Occipital lobe (tissue), 2 donors: ENCODE data around the gene ARSK. TPM values are rescaled to one million over a fixed set of nuclear protein-coding genes. Genes with fewer than 3 reads are reported as not detected.
A peak's percentile ranks its signal among the peaks of the same experiment; 100 is the strongest.
"Not testable (repeated sequence)": the region's sequence is repeated elsewhere in the genome, so short reads cannot be mapped to it uniquely, and the experiment has no call there.

ENCODE experiments used
- DNase-seq: peaks from one replicate; lab custom pipeline; 2025; lab: John Stamatoyannopoulos, UW
- total RNA-seq: library from RNA; depleted of rRNA; stranded (reverse); fragments of >200 nt; gene quantifications from one replicate; pipeline ENCODE4 v1.2.3, GENCODE V29; 2014

The ARSK gene
- total RNA-seq, 1 donor from 2014 or later: 10.8 TPM

DNA sequence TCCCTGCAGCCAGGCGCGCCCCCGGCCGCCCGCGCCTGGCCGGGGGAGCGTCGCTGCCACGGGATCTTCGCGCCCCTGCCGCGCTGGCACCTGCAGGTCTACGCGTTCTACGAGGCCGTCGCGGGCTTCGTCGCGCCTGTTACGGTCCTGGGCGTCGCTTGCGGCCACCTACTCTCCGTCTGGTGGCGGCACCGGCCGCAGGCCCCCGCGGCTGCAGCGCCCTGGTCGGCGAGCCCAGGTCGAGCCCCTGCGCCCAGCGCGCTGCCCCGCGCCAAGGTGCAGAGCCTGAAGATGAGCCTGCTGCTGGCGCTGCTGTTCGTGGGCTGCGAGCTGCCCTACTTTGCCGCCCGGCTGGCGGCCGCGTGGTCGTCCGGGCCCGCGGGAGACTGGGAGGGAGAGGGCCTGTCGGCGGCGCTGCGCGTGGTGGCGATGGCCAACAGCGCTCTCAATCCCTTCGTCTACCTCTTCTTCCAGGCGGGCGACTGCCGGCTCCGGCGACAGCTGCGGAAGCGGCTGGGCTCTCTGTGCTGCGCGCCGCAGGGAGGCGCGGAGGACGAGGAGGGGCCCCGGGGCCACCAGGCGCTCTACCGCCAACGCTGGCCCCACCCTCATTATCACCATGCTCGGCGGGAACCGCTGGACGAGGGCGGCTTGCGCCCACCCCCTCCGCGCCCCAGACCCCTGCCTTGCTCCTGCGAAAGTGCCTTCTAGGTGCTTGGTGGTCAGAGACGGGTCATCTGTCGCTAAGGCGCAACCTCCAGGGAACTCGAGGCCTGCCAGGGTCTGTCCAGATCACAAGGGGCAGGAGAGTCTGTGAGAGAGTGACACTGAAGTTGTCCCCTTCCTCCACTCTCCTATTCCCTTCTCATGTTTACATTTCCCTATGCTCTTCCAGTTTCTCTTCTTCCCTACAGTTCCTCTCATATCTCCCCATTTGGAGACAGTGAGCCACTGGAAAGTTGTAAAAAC, 66.3 kb downstream of the ARSK start:
- DNase-seq: no peak

DNA sequence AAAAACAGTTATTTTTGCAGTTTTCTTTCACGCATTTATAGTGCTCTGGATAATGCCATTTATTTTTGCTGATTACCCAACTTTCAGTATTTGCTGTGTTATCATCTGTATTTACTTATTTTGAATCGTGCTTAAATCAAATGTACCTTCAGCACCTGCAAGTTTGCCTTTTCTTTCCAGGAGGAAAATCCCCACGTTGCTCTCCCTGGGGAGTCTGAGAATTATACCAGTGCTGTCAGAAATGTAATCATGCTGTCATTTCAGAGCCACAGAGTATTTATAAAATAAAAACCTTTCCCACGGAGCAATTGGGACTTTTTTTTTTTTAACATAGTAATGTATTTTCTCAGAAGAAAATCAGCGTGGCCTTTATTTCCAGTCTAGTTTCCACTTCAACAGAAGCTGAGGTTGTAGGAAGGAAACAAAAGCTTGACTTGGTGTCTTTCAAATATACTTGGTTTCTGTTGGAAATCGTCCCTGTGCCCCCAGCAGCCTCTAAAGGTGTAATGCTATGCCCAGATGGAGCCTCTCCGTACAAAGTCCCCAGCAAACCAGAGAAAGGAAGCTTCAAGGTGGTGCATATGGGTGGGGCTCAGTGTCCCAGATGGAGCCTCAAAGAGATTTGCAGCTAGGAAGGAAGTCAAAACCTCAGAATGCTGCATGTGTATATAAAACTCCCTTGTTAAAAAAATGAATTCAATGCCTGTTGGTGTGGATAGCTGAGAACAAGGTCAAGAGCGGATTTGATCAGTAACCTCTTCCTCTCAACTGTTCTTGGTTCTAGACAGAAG, 67.1 kb downstream of the ARSK start:
- peak; percentile 12 for DNase-seq

DNA sequence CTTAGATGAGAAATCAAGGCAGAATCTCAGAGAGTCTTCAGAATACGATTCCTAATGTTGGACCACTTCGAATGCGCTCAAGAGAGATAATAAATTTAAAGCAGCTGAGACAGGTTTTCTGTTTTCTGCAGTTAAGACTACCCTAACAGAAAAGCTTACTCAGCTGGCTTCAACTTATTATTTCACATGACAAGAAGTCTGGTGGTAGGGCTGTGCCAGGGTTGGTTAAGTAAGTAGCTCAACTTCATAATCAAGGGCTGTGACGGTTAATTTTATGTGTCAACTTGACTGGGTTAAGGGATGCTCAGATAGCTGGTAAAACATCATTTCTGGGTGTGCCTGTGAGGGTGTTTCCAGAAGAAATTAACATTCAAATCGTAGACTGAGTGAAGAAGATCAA, 68.8 kb downstream of the ARSK start:
- no peak for DNase-seq

DNA sequence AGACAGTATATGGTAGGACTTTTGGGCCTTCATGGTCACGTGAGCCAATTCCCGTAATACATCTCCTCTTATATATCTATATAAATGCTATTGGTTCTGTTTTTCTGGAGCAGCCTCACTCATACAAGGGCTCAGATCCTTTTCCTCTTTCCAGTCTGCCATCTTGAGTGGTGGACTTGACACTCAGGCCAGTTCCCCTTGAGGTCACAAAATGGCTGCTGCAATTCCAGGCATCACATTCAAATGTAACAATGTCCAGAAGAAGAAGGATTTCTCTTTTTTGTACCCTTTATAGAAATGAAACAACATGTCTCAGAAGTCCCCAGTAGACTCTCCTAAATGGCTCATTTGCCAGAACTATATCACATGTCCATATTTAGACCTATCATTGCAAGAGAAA, 69.5 kb downstream of the ARSK start:
- no peak for DNase-seq

DNA sequence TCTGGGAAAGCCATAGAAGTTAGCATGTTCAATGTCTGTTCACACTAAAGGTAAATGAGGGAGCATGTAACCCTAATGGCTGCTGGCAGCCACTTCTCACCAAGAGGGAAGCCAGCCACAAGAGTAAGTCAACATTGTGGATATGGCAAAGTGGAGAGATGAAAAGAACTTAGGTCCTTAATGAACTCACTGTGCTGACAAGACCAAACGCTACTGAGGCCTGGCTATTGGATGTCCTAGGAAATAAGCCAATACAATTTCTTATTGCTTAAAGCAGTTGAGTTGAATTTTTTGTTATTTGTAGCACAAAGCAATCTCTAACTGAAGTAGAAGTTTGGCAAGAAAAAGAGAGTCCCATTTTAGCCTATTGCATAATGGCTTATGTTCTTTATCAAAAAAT, 71.8 kb downstream of the ARSK start:
- no peak for DNase-seq

DNA sequence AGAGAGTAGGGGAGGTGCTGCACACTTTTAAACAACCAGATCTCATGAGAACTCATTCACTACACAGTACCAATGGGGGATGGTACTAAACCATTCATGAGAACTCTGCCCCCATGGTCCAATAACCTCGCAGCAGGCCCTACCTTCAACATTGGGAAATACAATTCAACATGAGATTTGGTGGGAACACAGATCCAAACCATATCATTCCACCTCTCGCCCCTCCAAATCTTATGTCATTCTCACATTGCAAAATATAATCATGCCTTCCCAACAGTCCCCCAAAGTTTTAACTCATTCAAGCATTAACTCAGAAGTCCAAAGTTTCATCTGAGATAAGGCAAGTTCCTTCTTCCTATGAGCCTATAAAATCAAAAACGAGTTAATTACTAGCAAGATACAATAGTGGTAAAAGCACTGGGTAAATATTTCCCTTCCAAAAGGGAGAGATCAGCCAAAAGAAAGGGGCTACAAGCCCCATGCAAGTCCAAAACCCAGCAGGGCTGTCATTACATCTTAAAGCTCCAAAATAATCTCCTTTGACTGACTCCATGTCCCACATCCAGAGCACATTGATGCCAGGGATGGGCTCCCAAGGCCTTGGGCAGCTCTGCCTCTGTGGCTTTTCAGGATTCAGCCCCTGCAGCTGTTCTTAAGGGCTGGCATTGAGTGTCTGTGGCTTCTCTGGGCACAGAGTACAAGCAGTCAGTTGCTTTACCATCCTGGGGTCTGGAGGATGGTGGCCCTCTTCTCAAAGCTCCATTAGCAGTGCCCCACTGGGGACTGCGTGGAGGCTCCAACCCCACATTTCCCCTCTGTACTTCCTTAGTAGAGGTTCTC, 73.3 kb downstream of the ARSK start:
- no peak for DNase-seq

DNA sequence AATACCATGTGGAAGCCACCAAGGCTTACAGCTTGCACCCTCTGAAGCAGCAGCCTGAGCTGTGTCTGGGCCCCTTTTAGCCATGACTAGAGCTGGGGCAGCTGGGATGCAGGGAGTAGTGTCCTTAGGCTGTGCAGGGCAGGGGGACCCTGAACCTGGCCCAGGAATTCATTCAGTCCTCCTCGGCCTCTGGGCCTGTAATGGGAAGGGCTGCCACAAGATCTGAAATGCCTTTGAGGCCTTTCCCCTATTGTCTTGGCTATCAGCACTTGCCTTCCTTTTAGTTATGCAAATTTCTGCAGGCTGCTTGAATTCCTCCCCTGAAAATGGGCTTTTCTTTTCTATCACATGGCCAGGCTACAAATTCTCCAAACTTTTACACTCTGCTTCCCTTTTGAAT, 74.0 kb downstream of the ARSK start:
- DNase-seq: no peak

DNA sequence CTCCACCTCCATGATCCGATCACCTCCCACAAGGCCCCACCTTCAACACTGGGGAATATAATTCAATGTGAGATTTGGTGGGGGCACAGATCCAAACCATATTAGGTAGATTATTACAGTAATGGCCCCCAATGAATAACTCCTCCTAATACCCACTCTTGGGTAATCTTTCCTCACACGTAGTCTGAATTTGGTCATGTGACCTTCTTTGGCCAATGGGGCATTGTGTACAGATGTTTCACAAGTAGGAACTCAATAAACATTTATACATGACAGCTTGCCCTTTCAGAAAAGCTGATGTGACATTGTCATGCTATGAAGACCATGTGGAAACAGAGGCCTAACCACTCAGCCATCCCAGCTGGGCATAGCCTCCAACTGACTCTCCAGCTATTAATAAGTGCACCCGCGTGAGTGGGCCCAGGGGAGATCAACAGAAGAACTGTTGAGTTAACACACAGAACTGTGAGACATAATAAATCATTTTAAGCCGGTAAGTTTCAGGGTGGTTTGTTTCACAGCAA, 75.6 kb downstream of the ARSK start:
- no peak for DNase-seq

DNA sequence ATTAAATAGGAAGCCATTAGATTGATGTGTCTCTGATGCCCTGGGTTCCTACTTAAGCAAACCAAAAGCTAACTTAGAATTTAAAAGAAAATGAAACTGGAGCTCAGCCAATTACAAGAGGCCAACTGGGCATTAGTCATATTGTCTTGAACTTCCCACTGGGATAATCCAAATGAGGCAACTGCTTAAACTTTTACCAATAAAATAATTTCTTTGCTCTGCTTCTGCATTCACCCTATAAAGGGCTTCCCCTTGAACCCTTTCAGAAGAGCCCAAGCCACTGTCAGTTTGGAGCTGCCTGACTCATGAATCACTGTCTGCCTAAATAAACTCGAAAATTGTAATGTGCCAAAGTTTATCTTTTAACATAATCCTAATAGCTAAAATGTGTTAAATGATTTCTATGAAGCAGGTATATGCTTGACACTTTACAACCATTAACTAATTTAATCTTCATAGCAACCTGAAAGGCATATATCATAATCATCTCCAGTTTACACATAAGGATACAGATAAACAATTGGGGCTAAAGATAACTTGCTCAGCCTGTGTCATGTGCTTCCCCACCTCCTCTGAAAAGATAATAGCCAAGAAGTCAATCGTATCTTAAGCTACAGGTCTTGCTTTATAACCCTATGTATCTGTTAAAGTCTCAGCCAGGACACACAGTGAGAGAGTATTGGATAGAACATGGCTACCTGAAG, 76.5 kb downstream of the ARSK start:
- no peak for DNase-seq

DNA sequence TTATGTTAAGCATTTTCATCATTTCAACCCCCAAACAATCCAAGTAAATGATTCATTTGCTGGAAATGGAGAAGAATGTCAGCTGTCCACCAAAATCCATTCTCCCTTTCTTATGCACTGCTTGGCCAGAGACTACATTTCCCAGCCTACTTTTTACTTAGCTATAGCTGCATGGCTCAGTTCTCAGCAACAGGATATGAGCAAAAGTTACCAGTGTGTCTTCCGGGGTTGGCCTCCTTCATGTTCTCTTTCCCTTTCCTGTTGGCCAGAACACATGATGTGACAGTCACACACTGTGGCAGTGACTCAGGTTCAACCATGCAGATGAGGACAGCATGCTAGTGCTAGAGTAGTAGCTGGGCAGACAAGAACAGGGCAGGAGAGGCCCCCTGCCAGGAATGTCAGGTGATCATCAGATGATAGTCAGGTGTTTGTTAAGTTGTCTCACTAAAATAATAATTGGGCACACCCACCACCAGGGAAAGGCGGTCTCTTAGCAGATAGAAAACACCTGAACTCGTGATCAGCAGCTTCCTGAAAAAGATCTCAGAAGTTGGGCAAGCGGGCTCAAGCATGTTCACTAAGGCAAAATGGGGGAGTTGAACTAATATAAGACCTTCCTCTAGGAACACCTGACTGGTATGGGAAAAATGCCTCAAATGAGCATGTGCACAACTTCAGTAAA, 77.2 kb downstream of the ARSK start:
- DNase-seq: no peak

DNA sequence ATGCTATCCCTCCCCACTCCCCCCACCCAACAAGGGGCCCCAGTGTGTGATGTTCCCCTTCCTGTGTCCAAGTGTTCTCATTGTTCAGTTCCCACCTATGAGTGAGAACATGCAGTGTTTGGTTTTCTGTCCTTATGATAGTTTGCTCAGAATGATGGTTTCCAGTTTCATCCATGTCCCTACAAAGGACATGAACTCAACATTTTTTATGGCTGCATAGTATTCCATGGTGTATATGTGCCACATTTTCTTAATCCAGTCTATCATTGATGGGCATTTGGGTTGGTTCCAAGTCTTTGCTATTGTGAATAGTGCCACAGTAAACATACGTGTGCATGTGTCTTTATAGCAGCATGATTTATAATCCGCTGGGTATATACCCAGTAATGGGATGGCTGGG, 78.0 kb downstream of the ARSK start:
- not testable (repeated sequence) for DNase-seq

DNA sequence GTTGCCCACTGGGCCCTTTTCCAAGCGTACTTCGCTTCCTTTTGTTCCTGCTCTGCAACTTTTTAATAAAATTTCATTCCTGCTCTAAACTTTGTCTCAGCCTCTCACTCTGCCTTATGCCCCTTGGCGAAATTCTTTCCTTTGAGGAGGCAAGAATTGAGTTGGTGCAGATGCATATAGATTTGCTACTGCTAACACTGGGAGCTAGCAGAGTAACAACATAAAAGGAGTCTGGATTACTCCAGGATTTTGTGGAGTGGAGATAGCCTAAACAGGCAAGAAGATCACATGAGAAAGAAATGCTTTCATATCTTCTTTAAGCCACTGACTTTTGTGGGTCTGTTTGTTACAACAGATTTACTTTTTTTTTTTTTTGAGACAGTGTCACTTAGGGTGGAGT, 78.8 kb downstream of the ARSK start:
- DNase-seq: no peak

DNA sequence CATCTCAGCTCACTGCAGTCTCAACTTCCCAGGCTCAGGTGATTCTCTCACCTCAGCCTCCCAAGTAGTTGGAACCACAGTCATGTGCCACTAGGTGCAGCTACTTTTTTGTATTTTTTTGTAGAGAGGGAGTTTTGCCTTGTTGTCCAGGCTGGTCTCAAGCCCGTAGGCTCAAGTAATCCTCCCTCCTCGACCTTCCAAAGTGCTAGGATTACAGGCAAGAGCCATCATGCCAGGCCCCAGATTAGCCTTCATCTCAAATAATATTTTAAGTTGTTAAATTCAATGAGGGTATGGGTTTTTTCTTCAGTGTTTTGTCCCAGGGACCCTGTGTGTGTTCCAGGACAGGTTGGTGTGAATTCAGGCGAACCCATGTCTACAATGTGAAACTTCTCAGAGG, 79.2 kb downstream of the ARSK start:
- no peak for DNase-seq

DNA sequence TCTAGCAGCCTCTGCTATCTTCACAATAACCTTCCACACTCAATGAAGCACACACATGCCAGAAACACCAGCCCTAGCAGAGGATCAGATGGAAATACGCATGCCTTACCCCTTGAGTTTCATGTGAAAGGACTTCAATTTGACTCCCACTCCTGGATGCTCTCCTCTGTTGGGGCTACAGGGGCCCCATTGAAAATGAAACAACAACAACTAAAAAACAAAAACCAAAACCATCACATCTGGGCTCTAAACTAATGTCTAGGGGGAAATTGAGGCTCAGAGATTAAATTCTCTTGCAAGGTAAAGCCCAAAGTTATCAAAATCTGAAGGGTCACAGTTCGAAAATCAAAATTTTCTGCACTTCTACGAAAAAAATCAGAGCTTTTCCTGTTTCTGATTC, 83.7 kb downstream of the ARSK start:
- no peak for DNase-seq

DNA sequence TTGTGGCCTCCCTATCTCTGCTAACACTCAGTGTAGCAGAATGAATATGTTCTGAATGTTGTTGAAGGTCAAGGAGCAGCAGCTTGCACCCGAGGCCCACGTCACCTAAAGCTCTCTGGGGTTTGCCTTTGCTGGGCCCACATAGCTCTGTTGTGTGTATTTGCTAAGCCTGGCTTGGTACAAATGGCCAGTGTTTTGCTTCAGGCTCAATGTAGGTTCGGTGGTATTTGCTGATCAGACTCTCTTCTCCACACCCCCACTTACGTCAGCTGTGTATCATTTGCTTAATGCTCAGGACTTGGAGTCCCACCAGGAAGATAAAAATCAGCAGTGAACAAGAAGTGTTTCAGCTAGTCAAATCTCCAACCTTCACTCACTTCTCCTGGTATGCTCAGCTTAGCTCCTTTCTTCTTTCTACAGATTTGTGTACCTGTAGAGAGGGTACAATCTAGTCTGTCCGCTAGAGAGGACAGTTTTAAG, 86.9 kb downstream of the ARSK start:
- DNase-seq: no peak

DNA sequence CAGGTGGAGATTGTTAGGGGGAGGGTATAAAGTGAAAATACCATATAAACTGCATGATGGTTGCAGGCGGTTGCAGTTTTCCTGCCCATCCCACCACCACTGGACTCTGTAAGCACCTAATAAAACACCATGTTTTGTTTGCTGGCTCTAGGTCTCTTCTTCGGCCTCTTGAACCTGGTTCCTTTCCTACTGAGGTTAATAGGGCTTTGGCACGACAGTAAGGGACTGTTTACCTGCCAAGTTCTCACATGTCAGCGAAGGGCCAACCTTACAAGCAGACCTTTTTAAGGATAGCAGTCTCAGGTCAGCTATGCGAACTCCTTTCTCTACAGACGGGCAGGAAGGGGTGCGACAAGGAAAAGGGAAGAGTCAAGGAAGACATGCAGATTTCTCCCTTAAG, 88.3 kb downstream of the ARSK start:
- DNase-seq: no peak

DNA sequence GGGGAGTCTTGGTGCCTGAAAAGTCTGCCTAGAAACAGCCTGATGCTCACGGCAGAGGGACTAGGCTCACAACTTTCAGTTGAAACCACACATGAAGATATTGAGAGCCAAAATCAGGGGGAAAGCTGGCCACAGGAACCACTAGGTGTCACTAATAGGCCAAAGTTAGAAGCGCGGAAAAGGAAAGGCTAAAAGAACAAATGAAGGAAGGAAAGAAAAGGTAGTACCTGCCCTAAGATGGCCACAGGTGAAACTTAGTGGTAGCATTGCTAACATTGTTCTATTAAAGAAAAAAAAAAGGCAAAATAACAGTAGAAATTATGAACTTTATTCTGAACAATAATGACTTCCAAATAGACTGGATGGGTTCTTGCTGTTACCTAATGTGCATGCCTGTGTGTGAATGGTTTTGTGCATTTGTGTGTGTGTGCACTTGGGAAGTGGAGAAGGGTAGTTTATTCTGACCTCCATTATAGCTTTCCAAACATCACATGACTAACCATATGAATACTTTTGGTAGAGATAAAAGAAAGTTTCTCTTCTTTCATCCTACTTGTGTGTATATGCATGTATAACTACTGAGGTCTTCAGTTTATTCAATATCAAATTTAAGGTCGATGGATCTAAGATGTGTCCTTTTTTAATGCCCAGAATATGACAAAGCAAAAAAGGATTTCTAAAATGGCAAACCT, 89.6 kb downstream of the ARSK start:
- DNase-seq: no peak

DNA sequence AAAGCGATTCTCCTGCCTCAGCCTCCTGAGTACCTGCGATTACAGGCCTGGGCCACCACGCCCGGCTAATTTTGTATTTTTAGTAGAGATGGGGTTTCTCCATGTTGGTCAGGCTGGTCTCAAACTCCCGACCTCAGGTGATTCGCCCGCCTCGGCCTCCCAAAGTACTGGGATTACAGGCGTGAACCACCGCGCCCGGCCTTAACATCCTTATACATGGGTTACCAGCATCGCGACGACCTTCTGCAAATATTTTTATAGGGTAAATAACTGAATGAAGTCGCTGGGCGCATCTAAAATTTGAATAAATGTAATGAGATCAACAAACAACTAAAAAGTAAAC, 91.3 kb downstream of the ARSK start:
- not testable (repeated sequence) for DNase-seq

DNA sequence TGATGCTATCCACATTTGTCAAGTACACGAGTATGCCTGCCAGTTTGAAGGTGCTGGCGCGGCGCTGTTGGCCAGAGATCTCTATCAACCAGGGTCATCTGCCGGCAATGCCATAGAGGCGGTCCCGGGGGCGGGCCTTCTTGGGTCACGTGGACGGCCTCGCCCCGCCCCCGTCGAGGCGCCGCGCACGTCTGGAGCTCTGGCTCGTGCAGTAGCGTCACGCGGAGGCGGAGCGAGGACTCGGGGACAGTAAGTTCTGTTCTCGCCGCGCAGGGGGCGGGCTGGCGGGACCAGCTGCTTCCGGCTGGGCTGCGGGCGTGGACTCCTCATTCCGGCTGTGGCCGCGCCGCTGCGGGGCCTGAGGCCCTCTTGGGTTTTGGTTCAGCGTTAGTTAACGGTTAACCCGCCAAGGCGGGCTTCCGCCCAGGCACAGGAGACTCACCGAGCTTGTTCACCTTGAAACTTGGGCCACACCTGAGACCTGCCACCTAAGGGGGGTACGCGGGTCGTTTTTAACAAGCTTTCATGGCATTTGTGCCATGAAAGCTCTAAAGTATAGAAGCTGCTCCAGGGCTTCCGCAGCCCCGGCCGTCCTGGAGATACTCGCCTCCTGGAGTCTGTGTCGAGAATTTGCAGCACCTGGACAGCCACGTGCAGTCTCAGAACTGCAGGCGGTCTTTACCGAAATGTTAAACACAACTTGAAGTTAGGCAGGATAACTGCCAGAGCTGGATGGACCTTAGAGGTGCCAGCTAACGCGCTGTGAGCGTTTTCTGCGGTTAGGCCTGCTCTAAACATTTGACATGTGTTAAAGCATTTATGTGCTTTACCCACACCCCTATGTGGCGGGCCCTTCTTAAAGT, 91.9 kb downstream of the ARSK start, which contains the start of gene RFESD:
Gene RFESD (plus strand): TSS at position 209 of the 863 bp plus-strand sequence. CDS start 5,495 bp downstream, outside the sequence.
- DNase-seq: peak; percentile 94
